Measurements from ENCODE around the gene HERPUD1. TPM values are rescaled to one million over a fixed set of nuclear protein-coding genes. Genes with fewer than 3 reads are reported as not detected.
"Not testable (repeated sequence)": the region's sequence is repeated elsewhere in the genome, so short reads cannot be mapped to it uniquely, and the experiment has no call there.

Gene HERPUD1
- total RNA-seq (ENCODE audit: insufficient read depth, low replicate concordance), result 81.6 TPM

GRCh38 chr16:56931892-56932720, at the start of gene HERPUD1:
TSS of gene HERPUD1 (plus strand) at chr16:56932142. CDS start at chr16:56932245, 103 bp downstream.
- peak; percentile 99 for DNase-seq (ENCODE audit: low spot score)

- DNase-seq (ENCODE audit: low spot score), result no peak
These were observed 48.4 kb upstream of the HERPUD1 start for GRCh38 chr16:56883586-56883985.

GRCh38 chr16:56884026-56884582, 47.8 kb upstream of the HERPUD1 start:
- DNase-seq (ENCODE audit: low spot score), result no peak

- not testable (repeated sequence) for DNase-seq (ENCODE audit: low spot score)
These were observed 47.0 kb upstream of the HERPUD1 start for GRCh38 chr16:56884929-56885328.

GRCh38 chr16:56885446-56886162, 46.3 kb upstream of the HERPUD1 start:
- DNase-seq (ENCODE audit: low spot score), result no peak

GRCh38 chr16:56886296-56886695, 45.6 kb upstream of the HERPUD1 start:
- DNase-seq (ENCODE audit: low spot score), result no peak

- DNase-seq (ENCODE audit: low spot score), result no peak
These were observed 45.1 kb upstream of the HERPUD1 start for GRCh38 chr16:56886826-56887225.

- no peak for DNase-seq (ENCODE audit: low spot score)
These were observed 43.1 kb upstream of the HERPUD1 start for GRCh38 chr16:56888806-56889205.

GRCh38 chr16:56889206-56889605, 42.7 kb upstream of the HERPUD1 start:
- DNase-seq (ENCODE audit: low spot score), result no peak

GRCh38 chr16:56891685-56892084, 40.3 kb upstream of the HERPUD1 start:
- DNase-seq (ENCODE audit: low spot score), result no peak

GRCh38 chr16:56892705-56893104, 39.2 kb upstream of the HERPUD1 start:
- DNase-seq (ENCODE audit: low spot score), result no peak

- DNase-seq (ENCODE audit: low spot score), result no peak
These were observed 37.5 kb upstream of the HERPUD1 start for GRCh38 chr16:56894331-56894917.

GRCh38 chr16:56895813-56896212, 36.1 kb upstream of the HERPUD1 start:
- no peak for DNase-seq (ENCODE audit: low spot score)

- DNase-seq (ENCODE audit: low spot score), result no peak
These were observed 35.7 kb upstream of the HERPUD1 start for GRCh38 chr16:56896244-56896643.

- no peak for DNase-seq (ENCODE audit: low spot score)
These were observed 34.7 kb upstream of the HERPUD1 start for GRCh38 chr16:56897026-56897799.

- no peak for DNase-seq (ENCODE audit: low spot score)
These were observed 33.1 kb upstream of the HERPUD1 start for GRCh38 chr16:56898847-56899246.

- no peak for DNase-seq (ENCODE audit: low spot score)
These were observed 28.1 kb upstream of the HERPUD1 start for GRCh38 chr16:56903866-56904265.

GRCh38 chr16:56907401-56907800, 24.5 kb upstream of the HERPUD1 start:
- DNase-seq (ENCODE audit: low spot score), result no peak

- peak; percentile 81 for DNase-seq (ENCODE audit: low spot score)
These were observed 22.4 kb upstream of the HERPUD1 start for GRCh38 chr16:56909527-56909979.

- DNase-seq (ENCODE audit: low spot score), result no peak
These were observed 21.8 kb upstream of the HERPUD1 start for GRCh38 chr16:56910112-56910511.
